Left ventricle myocardium superior (tissue), 1 donor: ENCODE data around the gene GPX8. TPM values are rescaled to one million over a fixed set of nuclear protein-coding genes. Genes with fewer than 3 reads are reported as not detected.

Experiments used
- ATAC-seq: fragments of 200-7000 bp; cut with Tn5 transposase; one replicate; pipeline ENCODE4 v1.9.1; 2020; ENCODE audit warnings: mild to moderate bottlenecking, moderate library complexity
- DNase-seq: peaks from one replicate; pipeline ENCODE4 v3.0.0-alpha.2; 2020
- intact Hi-C: fragments of 100-400 bp; cut with micrococcal nuclease; formaldehyde crosslinking; loops from one replicate; pipeline ENCODE4 v1.11.0; 2022
- long read RNA-seq: library from polyadenylated mRNA; unstranded; transcript quantifications from one replicate; pipeline ENCODE4 v2.0.0, GENCODE V29; 2021
- total RNA-seq: library from RNA; stranded (reverse); fragmentation: NEBNext Ultra II Directional; extraction: Animal tissue kit (Norgen Biotek cat#: 25700); gene quantifications from one replicate; pipeline ENCODE4 v1.2.1, GENCODE V29; 2021
- donor health status: DM: no; HTN: yes; CAD: no; lungs with severe emphysema.

The GPX8 gene, protein sequence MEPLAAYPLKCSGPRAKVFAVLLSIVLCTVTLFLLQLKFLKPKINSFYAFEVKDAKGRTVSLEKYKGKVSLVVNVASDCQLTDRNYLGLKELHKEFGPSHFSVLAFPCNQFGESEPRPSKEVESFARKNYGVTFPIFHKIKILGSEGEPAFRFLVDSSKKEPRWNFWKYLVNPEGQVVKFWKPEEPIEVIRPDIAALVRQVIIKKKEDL
- total RNA-seq: 4.6 TPM
- long read RNA-seq, partial matches to known transcripts: 1 of 2 reads
- long read RNA-seq, other reads (novel, unspliced or antisense): 0 of 2 reads

DNA sequence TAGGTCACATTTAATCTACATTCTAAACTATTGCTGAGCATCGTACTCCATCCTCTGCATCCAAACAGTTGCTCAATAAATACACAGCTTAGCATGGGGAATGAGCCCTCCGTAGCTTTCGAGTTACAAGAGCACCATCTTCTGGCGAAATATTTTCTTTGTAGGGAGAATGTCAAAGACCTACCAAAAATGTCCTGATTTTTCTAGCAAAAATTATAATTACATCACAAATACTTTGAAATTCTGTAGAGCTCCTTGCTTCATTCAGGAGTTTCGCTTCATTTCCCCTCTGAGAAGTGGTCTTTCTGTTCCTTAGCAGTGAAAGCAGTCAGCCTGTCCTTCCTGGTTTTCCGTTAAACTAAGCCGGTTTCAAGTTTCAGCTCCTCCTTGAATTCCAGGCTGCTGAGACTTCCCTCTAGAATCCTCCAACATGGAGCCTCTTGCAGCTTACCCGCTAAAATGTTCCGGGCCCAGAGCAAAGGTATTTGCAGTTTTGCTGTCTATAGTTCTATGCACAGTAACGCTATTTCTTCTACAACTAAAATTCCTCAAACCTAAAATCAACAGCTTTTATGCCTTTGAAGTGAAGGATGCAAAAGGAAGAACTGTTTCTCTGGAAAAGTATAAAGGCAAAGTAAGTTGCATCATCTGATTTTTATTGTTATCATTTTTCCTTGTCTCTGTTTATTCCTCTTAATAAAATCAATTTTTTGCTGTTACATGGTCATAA lies at the start of gene GPX8:
Gene GPX8, plus strand, starts transcription at position 409 of the 730 bp plus-strand sequence. Its CDS starts 22 bp downstream, at position 431.
- DNase-seq: no peak

GRCh38 chr5:55110217-55110616 lies 49.8 kb upstream of the GPX8 start:
- intact Hi-C loops: no loop called here
- ATAC-seq: no peak
- DNase-seq: no peak

More for the DNA sequence above, at the start of gene GPX8:
- intact Hi-C loops: loop anchor here (10.0 kb wide), 1 partner anchor 215 kb away; no protein-coding TSS in a partner anchor
- ATAC-seq: peak; percentile 90

DNA sequence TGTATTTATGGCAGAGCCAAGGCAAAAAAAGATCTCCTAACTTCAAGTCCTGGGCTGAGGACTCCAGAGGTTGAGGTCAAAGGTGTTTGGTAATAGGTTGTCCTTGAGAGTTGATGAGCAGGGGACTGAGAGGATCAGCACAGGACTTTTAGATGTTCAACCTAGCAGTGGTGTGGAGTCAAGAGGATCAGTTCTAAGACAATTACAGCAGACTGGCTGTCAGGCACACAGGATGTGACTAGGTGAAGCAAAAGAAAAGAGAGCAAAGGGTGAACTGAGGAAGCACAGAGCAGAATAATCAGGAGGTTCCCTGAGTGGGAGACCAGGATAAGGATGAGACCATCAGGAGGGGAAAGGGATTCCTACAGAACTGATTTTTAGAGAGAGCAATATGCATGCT lies 46.6 kb upstream of the GPX8 start:
- intact Hi-C loops: no loop called here
- no peak for ATAC-seq
- DNase-seq: no peak

- intact Hi-C loops: no loop called here
- DNase-seq: no peak
- ATAC-seq: no peak
Measured at GRCh38 chr5:55114061-55114460, 45.9 kb upstream of the GPX8 start.

DNA sequence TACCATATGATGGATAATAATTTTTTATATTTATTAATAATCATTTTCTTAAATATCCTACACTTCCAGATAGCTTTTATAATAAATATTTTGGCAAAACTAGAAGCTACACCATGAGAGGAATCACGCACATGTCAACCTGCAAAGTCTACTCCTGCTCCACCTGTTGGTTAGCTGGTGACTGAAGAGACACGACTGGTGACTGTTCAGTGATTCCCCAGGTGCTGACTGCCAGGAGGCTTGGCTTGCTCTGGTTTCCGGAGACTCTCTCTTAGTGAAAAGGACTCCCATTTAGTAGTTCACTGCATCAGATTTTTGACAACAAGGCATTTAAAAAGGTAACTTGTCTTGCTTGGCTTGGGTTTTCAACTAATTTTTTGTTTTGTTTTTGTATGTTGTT lies 36.6 kb upstream of the GPX8 start:
- intact Hi-C loops: no loop called here
- DNase-seq (no peak), ATAC-seq (no peak)

GRCh38 chr5:55134053-55134722 lies 25.8 kb upstream of the GPX8 start:
- no peak for ATAC-seq
- intact Hi-C loops: no loop called here
- no peak for DNase-seq

- DNase-seq: no peak
- intact Hi-C loops: no loop called here
- no peak for ATAC-seq
Measured at GRCh38 chr5:55136521-55136920, 23.4 kb upstream of the GPX8 start.

GRCh38 chr5:55140908-55141665 lies 18.9 kb upstream of the GPX8 start:
- intact Hi-C loops: loop anchor here (5.0 kb wide), 1 partner anchor 234 kb away; no protein-coding TSS in a partner anchor
- DNase-seq (no peak), ATAC-seq (no peak)

DNA sequence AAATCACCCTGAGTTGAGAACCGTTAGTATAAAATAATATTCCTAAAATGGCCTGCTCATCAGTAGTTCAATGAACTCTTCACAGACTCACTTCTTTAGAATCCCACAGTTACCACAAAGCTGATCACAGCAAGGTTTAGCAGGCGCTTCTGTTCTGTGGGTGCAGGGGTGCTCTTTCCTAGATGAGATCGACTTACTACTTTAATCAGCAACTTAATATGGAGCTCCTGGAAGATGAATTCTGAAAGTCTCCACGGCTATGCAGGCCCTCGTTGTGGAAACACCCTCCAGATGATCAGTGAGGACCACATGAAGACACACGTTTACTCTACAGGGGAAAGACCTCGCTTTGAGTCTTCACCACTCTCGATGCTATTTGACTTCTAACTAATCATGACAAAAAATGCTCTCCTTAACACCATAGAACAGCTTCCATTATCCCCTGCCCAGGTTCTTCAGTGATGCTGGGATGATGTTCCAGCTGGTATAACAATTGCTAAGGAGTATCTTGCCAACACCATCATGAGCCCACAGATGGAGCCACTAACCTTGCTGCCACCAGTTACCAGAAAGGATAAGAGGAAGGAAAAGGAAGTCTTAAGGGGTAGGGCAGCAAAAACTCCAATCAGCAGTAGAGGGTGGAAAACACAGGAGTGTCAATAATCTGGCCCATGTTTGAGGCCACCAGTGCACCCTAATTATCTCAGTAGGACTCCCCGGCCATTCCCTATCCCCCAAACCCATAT lies 17.9 kb upstream of the GPX8 start:
- ATAC-seq (no peak), DNase-seq (no peak)
- intact Hi-C loops: loop anchor here (5.0 kb wide), 1 partner anchor 235 kb away; no protein-coding TSS in a partner anchor

DNA sequence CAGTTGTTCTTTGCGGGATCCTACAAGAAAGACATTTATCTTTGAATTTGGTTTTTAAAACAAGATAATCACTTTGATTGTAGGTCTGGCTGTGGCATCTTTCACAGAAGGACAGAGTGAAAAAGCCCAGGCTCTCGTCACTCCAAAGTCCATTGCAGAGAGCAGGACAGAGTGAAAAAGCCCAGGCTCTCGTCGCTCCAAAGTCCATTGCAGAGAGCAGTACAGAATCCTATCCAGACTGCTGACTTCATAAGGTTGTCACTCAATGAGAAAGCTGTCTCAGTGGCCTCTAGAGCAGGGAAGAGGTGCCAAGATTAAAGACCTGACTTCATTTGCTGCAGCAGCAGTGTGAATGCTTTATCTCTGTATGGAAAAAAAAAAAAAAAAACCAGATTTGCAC lies 16.3 kb upstream of the GPX8 start:
- ATAC-seq (no peak), DNase-seq (no peak)
- intact Hi-C loops: loop anchor here (5.0 kb wide), 1 partner anchor 236 kb away; no protein-coding TSS in a partner anchor

- intact Hi-C loops: no loop called here
- ATAC-seq (no peak), DNase-seq (no peak)
Measured at GRCh38 chr5:55146080-55146479, 13.9 kb upstream of the GPX8 start.

- intact Hi-C loops: no loop called here
- peak; percentile 61 for DNase-seq
- ATAC-seq: peak; percentile 84
Measured at GRCh38 chr5:55146543-55147151, 13.3 kb upstream of the GPX8 start.

DNA sequence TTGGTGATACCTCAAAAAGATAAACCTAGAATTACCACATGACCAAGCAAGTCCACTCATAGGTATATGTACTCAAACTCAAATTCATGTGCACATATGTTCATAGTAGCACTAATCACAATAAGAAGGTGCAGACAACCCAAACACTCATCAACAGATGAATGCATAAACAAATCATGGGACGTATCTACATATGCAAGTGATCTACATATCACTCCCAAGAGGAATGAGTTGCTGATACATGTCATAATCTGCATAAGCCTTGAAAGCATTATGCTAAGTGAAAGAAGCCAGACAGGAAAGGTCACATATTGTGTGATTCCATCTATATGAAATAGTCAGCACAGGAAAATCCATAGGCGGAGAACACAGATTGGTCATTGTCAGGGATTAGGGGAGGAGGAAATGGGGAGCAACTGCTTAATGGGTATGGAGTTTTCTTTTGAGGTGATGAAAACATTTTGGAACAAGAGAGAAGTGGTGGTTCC lies 10.6 kb upstream of the GPX8 start:
- no peak for ATAC-seq
- intact Hi-C loops: no loop called here
- DNase-seq: no peak

DNA sequence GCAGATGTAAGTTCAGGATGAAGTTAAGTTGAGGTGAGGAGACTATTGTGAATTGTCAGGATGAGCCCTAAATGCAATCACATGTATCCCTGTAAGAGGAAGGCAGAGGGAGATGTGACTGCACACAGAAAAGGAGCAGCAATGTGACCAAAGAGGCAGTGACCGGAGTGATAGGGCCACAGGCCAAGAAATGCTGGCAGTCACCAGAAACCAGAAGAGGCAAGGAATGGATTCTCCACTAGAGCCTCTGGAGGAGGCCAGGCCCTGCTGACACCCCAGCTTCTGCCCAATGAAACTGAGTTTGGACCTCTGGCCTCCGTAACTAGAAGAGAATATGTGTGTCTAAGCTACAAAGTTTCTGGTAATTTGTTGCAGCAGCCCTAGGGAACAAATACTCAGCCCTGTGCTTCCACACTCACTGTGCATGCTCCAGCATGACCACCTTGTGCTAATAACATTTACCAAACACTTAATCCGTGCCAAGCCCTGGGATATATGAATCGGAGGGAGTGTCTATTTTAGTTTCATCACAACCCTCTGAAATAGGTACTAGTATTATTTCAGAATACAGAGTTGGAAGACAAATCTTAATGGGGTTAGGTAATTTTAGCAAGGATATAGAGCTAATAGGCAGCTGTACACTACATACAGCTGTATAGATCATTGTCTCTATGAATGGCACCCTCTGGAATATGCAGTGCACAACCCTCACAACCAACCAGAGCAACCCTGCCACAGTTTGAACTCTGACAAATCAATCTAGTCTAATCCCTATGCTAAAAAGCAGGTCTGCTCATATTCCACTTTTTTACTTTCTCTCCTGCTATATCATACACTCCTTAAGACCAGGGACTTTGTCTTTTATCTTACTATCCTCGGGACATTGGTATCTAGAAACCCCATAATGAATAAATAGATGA lies 7.8 kb upstream of the GPX8 start:
- intact Hi-C loops: loop anchor here (10.0 kb wide), 1 partner anchor 207 kb away; no protein-coding TSS in a partner anchor
- DNase-seq (no peak), ATAC-seq (no peak)

DNA sequence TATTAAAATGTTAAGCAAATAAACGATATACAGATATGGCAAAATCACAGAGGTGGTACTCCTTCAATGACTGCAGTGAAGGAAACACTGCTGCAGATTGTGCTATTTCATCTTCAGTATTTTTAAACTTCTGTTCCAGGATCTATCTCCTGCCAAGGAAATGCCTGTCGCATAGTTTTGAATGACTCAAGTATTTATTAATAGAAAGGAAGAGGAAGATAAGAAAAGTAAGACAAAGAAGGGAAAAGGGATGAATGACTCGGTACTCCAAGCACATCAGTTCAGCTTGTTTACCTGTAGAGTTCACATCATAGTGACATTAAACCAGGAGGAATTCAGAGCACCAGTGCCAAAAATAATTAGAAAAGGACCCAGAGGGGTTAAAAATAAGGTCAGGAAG lies 5.1 kb upstream of the GPX8 start:
- no peak for DNase-seq
- intact Hi-C loops: loop anchor here (10.0 kb wide), 1 partner anchor 210 kb away; no protein-coding TSS in a partner anchor

DNA sequence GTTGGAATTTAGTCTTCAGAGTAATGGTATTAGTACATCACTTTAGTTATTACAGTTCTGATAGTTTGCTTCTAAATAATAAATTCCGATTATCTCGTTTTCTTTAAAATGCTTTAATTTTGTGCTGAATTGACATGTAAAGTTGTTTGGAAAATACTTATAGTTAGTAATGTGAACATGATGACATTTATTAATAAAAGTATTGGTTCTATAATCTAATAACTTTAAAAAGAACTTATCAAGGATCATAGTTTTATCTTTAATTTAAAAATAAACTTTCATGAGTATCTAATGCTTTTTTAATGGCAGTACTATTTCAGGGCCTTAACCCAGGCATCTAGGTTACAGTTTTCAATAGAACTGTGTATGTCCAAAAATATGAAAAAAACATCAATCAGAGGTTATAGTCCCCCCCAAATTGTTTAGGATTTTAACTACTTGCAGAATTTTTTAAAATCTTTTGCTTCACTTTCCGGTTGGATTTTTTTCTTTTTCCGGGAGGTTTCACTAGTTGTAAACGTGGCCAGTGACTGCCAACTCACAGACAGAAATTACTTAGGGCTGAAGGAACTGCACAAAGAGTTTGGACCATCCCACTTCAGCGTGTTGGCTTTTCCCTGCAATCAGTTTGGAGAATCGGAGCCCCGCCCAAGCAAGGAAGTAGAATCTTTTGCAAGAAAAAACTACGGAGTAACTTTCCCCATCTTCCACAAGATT lies 680 bp downstream of the GPX8 start:
- DNase-seq (peak; percentile 39), ATAC-seq (peak; percentile 86)
- intact Hi-C loops: no loop called here

More for the DNA sequence above, 5.1 kb upstream of the GPX8 start:
- no peak for ATAC-seq
